ENCODE measurements around the gene CD1C. TPM values are rescaled to one million over a fixed set of nuclear protein-coding genes. Genes with fewer than 3 reads are reported as not detected.

Gene CD1C
- polyA plus RNA-seq, 2 of the 4 experiments (the other 2 are of a cell fraction), result not detected

- DNase-seq (ENCODE audit: low read depth in 1 of 2, low spot score in 1 of 2) (no peak), ATAC-seq (no peak), FAIRE-seq (no peak)
- Histone ChIP-seq H3K4me2 (no peak overlapping the region), H3K27ac (no peak overlapping the region), H3K4me3 (no peak overlapping the region), H3K9me3 (no peaks in the 10 kb centered on the region), H3K4me1 (no peaks in the 10 kb centered on the region)
- WGBS (ENCODE audit: missing lambda C conversion rate), result 6% methylated on average over 2 of the region's 2 CpGs
- ChIA-PET POLR2A (no interaction called here), CTCF (no interaction called here)
- TF ChIP-seq JUNB (IDR thresholded peaks at IDR 0.05) (no peak), RFX5 (IDR thresholded peaks at IDR 0.05) (no peak), TP53 (CRISPR knock-in tag; IDR thresholded peaks at IDR 0.05) (no peak), HOXA7 (CRISPR knock-in tag; IDR thresholded peaks at IDR 0.05) (no peak), HMGXB4 (CRISPR knock-in tag; IDR thresholded peaks at IDR 0.05; ENCODE audit: borderline replicate concordance) (no peak), FOSL2 (IDR thresholded peaks at IDR 0.05) (no peak), FOSL2 (CRISPR knock-in tag; IDR thresholded peaks at IDR 0.05) (no peak), RNF2 (IDR thresholded peaks at IDR 0.05; ENCODE audit: borderline replicate concordance, low read depth) (no peak), TFCP2L1 (CRISPR knock-in tag; IDR thresholded peaks at IDR 0.05) (no peak), MAFK (IDR thresholded peaks at IDR 0.05; ENCODE audit: partially characterized antibody) (no peak), ZSCAN20 (CRISPR knock-in tag; IDR thresholded peaks at IDR 0.05) (no peak), HES2 (IDR thresholded peaks at IDR 0.05) (no peak), JUN (IDR thresholded peaks at IDR 0.05) (no peak), REST (IDR thresholded peaks at IDR 0.05) (no peak), BHLHE40 (IDR thresholded peaks at IDR 0.05; ENCODE audit: low read depth, low read length) (no peak), SREBF2 (IDR thresholded peaks at IDR 0.05) (no peak), HOXB5 (CRISPR knock-in tag; IDR thresholded peaks at IDR 0.05) (no peak), E2F6 (IDR thresholded peaks at IDR 0.05; ENCODE audit: borderline replicate concordance, low read depth) (no peak), EHF (CRISPR knock-in tag; IDR thresholded peaks at IDR 0.05) (no peak), NFE2L2 (conservative IDR thresholded peaks at IDR 0.05; ENCODE audit: low read length) (no peak)
Observed at GRCh38 chr1:158295791-158296190, 6.1 kb downstream of the CD1C start.

GRCh38 chr1:158310623-158311022 is 20.9 kb downstream of the CD1C start:
- ChIA-PET CTCF (no interaction called here), POLR2A (no interaction called here)
- DNase-seq (ENCODE audit: low read depth in 1 of 2, low spot score in 1 of 2) (no peak), ATAC-seq (no peak), FAIRE-seq (no peak)
- no peaks in the 10 kb centered on the region for H3K4me1 ChIP-seq
- TF ChIP-seq BCL3 (IDR thresholded peaks at IDR 0.05), result no peak
- no peak for TF ChIP-seq EP300 (IDR thresholded peaks at IDR 0.05)
- TF ChIP-seq FOSL2 (IDR thresholded peaks at IDR 0.05), result no peak
- TF ChIP-seq FOSL2 (CRISPR knock-in tag; IDR thresholded peaks at IDR 0.05), result no peak
- WGBS (ENCODE audit: missing lambda C conversion rate), result 0% methylated on average over 1 of the region's 1 CpG
- H3K9me3 ChIP-seq, result peaks cover 3% of the 10 kb centered on the region; the same call in 1 of the 3 replicates
- H3K27ac ChIP-seq, result no peak overlapping the region
- no peak overlapping the region for H3K4me2 ChIP-seq
- H3K4me3 ChIP-seq, result no peak overlapping the region

All from A549 (cell line).